Keratinocyte (primary cell): ENCODE results near the gene ERICH6B.

Experiments used
- CTCF ChIP-seq, 3 experiments: IDR thresholded peaks in 1 of 3; conservative IDR thresholded peaks in 1 of 3; optimal IDR thresholded peaks in 1 of 3; 2 replicates in 2 of 3; 3 replicates in 1 of 3; pipeline versions ENCODE3 to v1.5.1; 2011; ENCODE audit warnings: low read length in 3 of 3, mild to moderate bottlenecking in 3 of 3, moderate library complexity in 2 of 3, control low read depth in 1 of 3, inconsistent platforms in 1 of 3; ENCODE audit not compliant: insufficient read depth in 2 of 3; ENCODE audit errors: extremely low read depth in 1 of 3
- EZH2 ChIP-seq: IDR thresholded peaks from one replicate; pipeline ENCODE4 v1.6.1; 2012; ENCODE audit warnings: inconsistent platforms, mild to moderate bottlenecking, low read length, moderate library complexity

DNA sequence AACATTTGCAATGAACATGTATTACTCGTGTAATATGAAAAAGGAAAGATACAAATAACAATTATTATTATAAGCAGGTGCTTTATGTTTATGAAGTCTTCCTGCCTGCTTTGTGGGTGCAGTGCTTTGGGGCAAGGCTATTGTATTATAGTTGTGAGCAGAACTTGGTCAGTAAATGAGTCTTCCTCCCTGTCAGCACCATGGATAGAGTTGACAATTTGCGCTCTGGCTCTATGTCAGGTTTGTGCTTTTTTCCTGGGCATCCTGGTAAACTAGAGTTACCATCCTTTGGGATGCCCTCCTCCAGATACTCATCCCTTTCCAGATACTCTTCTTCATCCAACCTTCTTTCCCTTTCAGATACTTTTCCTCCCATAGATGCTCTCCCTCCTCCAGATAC is 19.6 kb downstream of the ERICH6B start:
- TF ChIP-seq CTCF (optimal IDR thresholded peaks at IDR 0.05 in 1 of 3, IDR thresholded peaks at IDR 0.05 in 1 of 3, conservative IDR thresholded peaks at IDR 0.05 in 1 of 3; ENCODE audit: extremely low read depth in 1 of 3, insufficient read depth in 2 of 3, low read length in 3 of 3) (no peak), EZH2 (no peak)
